Calu3 (cell line): ENCODE results near the gene MORC3. TPM values are rescaled to one million over a fixed set of nuclear protein-coding genes. Genes with fewer than 3 reads are reported as not detected.
"Not testable (repeated sequence)": the region's sequence is repeated elsewhere in the genome, so short reads cannot be mapped to it uniquely, and the experiment has no call there.

ENCODE experiments used
- Bru-seq: library from RNA; stranded (reverse); fragments of 400-500 nt; gene quantifications from one replicate; lab custom pipeline; 2021; lab: Mats Ljungman, UMichigan
- BruChase-seq, 2 experiments: library from RNA; stranded (reverse); fragments of 400-500 nt; gene quantifications; one replicate each; lab custom pipeline; 2021; lab: Mats Ljungman, UMichigan
- BruUV-seq: library from RNA; stranded (reverse); fragments of 400-500 nt; replicated peaks from 2 replicates; lab custom pipeline; 2021; lab: Mats Ljungman, UMichigan
- CTCF ChIA-PET: fragments of 300-600 bp; sonication (Branson Sonifier 250); formaldehyde crosslinking; loops from one replicate; lab custom pipeline; 2022; ENCODE audit warnings: antibody characterized with exemption; lab: Charles Lee
- DNase-seq: peaks from one replicate; pipeline ENCODE4 v3.0.0; 2022
- H3K27ac Mint-ChIP-seq: one replicate; pipeline ENCODE4 v1.8.0; 2022; ENCODE audit warnings: mixed read lengths; ENCODE audit not compliant: unreplicated experiment
- H3K27me3 Mint-ChIP-seq: one replicate; pipeline ENCODE4 v1.8.0; 2022; ENCODE audit warnings: mixed read lengths; ENCODE audit not compliant: unreplicated experiment
- H3K36me3 Mint-ChIP-seq: one replicate; pipeline ENCODE4 v1.8.0; 2022; ENCODE audit warnings: mild to moderate bottlenecking, moderate library complexity, mixed read lengths; ENCODE audit not compliant: insufficient read depth, unreplicated experiment
- H3K4me1 Mint-ChIP-seq: one replicate; pipeline ENCODE4 v1.8.0; 2022; ENCODE audit warnings: mild to moderate bottlenecking, low read depth, mixed read lengths; ENCODE audit not compliant: unreplicated experiment
- H3K4me3 Mint-ChIP-seq: one replicate; pipeline ENCODE4 v1.8.0; 2022; ENCODE audit warnings: mild to moderate bottlenecking, low read depth, moderate library complexity, mixed read lengths; ENCODE audit not compliant: unreplicated experiment
- H3K9me3 Mint-ChIP-seq: one replicate; pipeline ENCODE4 v1.8.0; 2022; ENCODE audit warnings: low read depth, mixed read lengths; ENCODE audit not compliant: unreplicated experiment
- intact Hi-C: fragments of 100-400 bp; cut with micrococcal nuclease; formaldehyde crosslinking; loops from one replicate; pipeline ENCODE4 v1.10.0; 2022; ENCODE audit not compliant: unreplicated experiment
- long read RNA-seq: library from polyadenylated mRNA; stranded (forward); transcript quantifications from one replicate; pipeline ENCODE4 v2.0.0, GENCODE V29; 2022
- total RNA-seq: library from RNA; stranded (reverse); gene quantifications from 2 replicates; pipeline ENCODE4 v1.2.3, GENCODE V29; 2022
- TF ChIP-seq, protein P1 (sequence below): fragments of 200-600 bp; IDR thresholded peaks from one replicate; pipeline ENCODE4 v1.8.0; 2022; ENCODE audit warnings: antibody characterized with exemption; ENCODE audit not compliant: unreplicated experiment

MORC3 gene, protein sequence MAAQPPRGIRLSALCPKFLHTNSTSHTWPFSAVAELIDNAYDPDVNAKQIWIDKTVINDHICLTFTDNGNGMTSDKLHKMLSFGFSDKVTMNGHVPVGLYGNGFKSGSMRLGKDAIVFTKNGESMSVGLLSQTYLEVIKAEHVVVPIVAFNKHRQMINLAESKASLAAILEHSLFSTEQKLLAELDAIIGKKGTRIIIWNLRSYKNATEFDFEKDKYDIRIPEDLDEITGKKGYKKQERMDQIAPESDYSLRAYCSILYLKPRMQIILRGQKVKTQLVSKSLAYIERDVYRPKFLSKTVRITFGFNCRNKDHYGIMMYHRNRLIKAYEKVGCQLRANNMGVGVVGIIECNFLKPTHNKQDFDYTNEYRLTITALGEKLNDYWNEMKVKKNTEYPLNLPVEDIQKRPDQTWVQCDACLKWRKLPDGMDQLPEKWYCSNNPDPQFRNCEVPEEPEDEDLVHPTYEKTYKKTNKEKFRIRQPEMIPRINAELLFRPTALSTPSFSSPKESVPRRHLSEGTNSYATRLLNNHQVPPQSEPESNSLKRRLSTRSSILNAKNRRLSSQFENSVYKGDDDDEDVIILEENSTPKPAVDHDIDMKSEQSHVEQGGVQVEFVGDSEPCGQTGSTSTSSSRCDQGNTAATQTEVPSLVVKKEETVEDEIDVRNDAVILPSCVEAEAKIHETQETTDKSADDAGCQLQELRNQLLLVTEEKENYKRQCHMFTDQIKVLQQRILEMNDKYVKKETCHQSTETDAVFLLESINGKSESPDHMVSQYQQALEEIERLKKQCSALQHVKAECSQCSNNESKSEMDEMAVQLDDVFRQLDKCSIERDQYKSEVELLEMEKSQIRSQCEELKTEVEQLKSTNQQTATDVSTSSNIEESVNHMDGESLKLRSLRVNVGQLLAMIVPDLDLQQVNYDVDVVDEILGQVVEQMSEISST
- total RNA-seq, result 18.2 and 20.2 TPM in 2 replicates
- percentile 76 among the genes with signal in this experiment for Bru-seq, nascent RNA
- BruChase-seq, experiment 1, labeled RNA remaining after a 6-hour chase, result percentile 70 among the genes with signal in this experiment
- BruChase-seq, experiment 2, labeled RNA remaining after a 2-hour chase, result percentile 75 among the genes with signal in this experiment
- long read RNA-seq, full-length matches to known transcripts, result 3 of 4 reads
- long read RNA-seq, partial matches to known transcripts, result 0 of 4 reads
- long read RNA-seq, other reads (novel, unspliced or antisense), result 1 of 4 reads

DNA sequence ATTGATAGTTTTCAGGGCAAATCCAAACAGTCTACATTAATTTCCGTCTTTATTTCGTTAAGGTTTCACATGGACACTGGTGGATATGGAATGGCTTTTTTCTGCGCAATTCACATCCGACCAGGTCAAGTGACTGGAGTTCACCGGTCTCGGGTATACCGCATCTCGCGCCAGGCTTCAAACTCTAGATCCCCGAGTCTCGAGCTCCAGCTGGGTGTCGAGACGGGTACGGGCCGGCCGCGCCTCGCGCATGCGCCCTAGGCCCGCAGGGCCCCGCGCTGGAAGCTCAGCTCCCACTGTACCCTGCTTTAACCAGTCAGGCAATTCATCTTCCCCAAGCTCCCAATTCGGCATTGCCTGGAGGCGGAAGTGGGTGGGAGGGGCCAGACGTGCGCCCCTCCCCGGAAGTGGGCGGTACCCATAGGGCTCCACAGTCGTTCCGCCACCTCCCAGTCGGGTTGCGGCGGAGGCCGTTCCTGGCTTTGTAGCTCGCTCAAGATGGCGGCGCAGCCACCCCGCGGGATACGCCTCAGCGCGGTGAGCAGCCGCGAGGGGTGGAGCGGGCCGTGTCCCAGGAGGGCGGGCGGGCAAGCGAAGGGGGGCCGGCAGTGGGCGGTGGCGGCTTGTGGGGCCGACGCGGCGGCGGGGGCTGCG lies at the start of gene MORC3:
Gene MORC3, plus strand, starts transcription at position 431 of the 654 bp plus-strand sequence. Its CDS starts 68 bp downstream, at position 499.
- BruUV-seq, result TSS peak; percentile 94

DNA sequence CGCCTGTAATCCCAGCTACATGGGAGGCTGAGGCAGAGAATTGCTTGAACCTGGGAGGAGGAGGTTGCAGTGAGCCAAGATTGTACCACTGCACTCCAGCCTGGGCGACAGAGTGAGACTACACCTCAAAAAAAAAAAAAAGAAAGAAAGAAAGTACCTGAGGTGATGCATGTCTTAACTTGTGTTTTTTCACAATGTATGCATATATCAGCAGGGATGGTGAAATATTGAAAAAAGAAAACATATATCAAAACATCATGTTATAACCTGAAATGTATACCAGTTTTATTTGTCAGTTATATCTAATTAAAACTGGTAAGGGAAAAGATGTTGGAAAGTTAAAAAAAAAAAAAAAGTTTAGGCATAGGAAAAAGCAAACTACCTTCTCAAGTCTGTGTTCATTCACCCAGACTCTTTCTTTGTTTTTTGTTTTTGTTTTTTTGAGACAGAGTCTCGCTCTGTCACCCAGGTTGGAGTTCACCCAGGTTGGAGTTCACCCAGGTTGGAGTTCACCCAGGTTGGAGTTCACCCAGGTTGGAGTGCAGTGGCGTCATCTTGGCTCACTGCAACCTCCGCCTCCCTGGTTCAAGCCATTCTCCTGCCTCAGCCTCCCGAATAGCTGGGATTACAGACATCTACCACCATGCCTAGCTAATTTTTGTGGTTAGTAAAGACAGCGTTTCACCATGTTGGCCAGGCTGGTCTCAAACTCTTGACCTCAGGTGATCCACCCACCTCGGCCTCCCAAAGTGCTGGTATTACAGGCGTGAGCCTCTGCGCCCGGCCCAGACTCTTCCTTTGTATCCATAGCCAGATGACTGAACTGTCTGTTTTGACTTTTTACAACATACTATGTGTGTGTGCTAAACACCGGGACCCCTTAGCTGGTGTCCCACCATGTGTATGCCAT lies 49.0 kb upstream of the MORC3 start:
- H3K27me3 Mint-ChIP-seq, DNase-seq, H3K36me3 Mint-ChIP-seq, CTCF ChIA-PET, intact Hi-C loops, BruUV-seq, H3K4me1 Mint-ChIP-seq, H3K27ac Mint-ChIP-seq, H3K4me3 Mint-ChIP-seq, H3K9me3 Mint-ChIP-seq: not testable (repeated sequence)

More for the DNA sequence above, at the start of gene MORC3:
- Mint-ChIP-seq H3K4me1 (peaks cover 21% of the 10 kb centered on the region), H3K27ac (peak within 1 kb of the TSS; percentile 90), H3K4me3 (peak within 1 kb of the TSS; percentile 77), H3K9me3 (peaks cover 5% of the 10 kb centered on the region), H3K27me3 (peaks cover 6% of the 10 kb centered on the region), H3K36me3 (peaks cover 46% of the 10 kb centered on the region)
- CTCF ChIA-PET, result interaction anchor here (0.6 to 1.8 kb wide), 4 partner anchors 37 to 455 kb away, joined by 3 to 8 read pairs (median 6); no protein-coding TSS in a partner anchor
- TF ChIP-seq, protein P1, sequence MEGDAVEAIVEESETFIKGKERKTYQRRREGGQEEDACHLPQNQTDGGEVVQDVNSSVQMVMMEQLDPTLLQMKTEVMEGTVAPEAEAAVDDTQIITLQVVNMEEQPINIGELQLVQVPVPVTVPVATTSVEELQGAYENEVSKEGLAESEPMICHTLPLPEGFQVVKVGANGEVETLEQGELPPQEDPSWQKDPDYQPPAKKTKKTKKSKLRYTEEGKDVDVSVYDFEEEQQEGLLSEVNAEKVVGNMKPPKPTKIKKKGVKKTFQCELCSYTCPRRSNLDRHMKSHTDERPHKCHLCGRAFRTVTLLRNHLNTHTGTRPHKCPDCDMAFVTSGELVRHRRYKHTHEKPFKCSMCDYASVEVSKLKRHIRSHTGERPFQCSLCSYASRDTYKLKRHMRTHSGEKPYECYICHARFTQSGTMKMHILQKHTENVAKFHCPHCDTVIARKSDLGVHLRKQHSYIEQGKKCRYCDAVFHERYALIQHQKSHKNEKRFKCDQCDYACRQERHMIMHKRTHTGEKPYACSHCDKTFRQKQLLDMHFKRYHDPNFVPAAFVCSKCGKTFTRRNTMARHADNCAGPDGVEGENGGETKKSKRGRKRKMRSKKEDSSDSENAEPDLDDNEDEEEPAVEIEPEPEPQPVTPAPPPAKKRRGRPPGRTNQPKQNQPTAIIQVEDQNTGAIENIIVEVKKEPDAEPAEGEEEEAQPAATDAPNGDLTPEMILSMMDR, result no peak
- intact Hi-C loops, result loop anchor here (5.0 kb wide), 1 partner anchor 163 kb away; the partner anchor contains the start of gene DOP1B
- peak; percentile 95 for DNase-seq

DNA sequence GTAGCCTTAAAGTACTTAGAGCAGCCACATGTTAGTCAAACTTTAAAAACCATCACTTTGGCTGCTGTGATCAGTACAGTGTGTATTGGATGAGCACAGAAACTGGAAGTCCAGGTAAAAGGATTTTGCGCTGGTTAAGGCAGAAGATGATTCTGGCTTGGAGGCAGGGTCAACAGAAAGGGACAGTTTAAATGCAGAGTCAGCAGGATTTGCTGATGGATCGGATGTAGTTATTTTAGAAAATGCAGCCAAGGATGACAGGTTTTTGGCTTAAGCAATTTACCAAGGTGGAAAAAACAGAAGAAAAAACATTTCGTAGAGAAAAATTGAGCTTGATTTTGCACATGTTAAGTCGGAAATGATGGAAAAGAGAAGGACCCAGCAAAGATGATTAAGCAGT lies 45.9 kb upstream of the MORC3 start:
- BruUV-seq, result no TSS peak
- H3K9me3 Mint-ChIP-seq, result no peaks in the 10 kb centered on the region
- CTCF ChIA-PET, result no interaction called here
- H3K36me3 Mint-ChIP-seq, result peaks cover 5% of the 10 kb centered on the region
- no peak for DNase-seq
- no peaks in the 10 kb centered on the region for H3K4me1 Mint-ChIP-seq
- no peak overlapping the region for H3K27ac Mint-ChIP-seq
- H3K4me3 Mint-ChIP-seq, result no peak overlapping the region
- TF ChIP-seq, protein P1, result no peak
- intact Hi-C loops, result no loop called here
- H3K27me3 Mint-ChIP-seq, result no peaks in the 10 kb centered on the region
